ENCODE measurements around the gene AKAP12.

- TF ChIP-seq POLR2A (IDR thresholded peaks at IDR 0.05; ENCODE audit: extremely low read depth, insufficient read length) = no peak
- no peak for TF ChIP-seq MYC (IDR thresholded peaks at IDR 0.05; ENCODE audit: low read depth, low read length)
- TF ChIP-seq, protein P1, sequence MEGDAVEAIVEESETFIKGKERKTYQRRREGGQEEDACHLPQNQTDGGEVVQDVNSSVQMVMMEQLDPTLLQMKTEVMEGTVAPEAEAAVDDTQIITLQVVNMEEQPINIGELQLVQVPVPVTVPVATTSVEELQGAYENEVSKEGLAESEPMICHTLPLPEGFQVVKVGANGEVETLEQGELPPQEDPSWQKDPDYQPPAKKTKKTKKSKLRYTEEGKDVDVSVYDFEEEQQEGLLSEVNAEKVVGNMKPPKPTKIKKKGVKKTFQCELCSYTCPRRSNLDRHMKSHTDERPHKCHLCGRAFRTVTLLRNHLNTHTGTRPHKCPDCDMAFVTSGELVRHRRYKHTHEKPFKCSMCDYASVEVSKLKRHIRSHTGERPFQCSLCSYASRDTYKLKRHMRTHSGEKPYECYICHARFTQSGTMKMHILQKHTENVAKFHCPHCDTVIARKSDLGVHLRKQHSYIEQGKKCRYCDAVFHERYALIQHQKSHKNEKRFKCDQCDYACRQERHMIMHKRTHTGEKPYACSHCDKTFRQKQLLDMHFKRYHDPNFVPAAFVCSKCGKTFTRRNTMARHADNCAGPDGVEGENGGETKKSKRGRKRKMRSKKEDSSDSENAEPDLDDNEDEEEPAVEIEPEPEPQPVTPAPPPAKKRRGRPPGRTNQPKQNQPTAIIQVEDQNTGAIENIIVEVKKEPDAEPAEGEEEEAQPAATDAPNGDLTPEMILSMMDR (IDR thresholded peaks at IDR 0.05; ENCODE audit: low read depth, low read length) = no peak
- TF ChIP-seq MAX (IDR thresholded peaks at IDR 0.05; ENCODE audit: low read depth, low read length) = no peak
Observed at GRCh38 chr6:151320140-151320539, 80.4 kb downstream of the AKAP12 start.
